ENCODE data around the gene ATG13. TPM values are rescaled to one million over a fixed set of nuclear protein-coding genes. Genes with fewer than 3 reads are reported as not detected.

Gene ATG13
- total RNA-seq, 2 donors from 2014 or later = 36.8 to 76.8 TPM

DNA sequence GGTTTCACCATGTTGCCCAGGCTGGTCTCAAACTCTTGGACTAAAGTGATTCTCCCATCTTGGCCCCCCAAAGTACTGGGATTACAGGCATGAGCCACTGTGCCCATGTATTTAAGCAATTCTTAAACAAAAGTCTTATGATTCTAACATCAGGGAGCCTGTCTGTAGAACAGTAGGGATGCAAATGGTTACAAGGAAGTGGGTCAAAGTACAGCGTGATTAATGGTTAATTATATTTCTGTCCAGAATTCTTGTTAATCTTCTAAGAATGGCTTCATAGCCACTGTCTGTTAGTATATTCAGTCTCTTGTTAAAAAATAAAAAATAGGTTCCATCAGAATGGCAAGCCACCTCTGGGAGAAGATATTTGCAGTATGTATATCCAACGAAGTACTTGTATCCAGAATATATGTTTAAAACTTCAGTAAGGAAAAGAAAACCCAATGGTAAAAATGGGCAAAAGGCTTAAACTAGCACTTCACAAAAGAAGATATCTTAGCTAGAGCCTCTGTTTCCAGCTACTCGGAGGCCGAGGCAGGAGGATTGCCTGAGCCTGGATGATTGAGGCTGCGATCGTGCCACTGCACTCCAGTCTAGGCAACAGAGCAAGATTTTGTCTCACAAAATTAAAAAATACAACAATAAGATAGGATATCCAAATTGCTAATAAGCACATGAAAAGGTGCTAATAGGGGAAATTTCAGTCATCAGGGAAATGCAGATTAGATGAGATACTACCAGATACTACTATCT, 22.9 kb downstream of the ATG13 start:
- no peak overlapping the region for H3K4me3 ChIP-seq
- H3K9me3 ChIP-seq = no peaks in the 10 kb centered on the region
- intact Hi-C loops (cut with DNase I) = no loop called here
- H3K36me3 ChIP-seq (replicated peaks in 1 of 2; ENCODE audit: insufficient read depth in 1 of 2, low read depth in 2 of 2) = peaks cover 0 to 11% of the 10 kb centered on the region in 2 donors
- TF ChIP-seq POLR2A (IDR thresholded peaks at IDR 0.05) = no peak
- TF ChIP-seq, protein P1, sequence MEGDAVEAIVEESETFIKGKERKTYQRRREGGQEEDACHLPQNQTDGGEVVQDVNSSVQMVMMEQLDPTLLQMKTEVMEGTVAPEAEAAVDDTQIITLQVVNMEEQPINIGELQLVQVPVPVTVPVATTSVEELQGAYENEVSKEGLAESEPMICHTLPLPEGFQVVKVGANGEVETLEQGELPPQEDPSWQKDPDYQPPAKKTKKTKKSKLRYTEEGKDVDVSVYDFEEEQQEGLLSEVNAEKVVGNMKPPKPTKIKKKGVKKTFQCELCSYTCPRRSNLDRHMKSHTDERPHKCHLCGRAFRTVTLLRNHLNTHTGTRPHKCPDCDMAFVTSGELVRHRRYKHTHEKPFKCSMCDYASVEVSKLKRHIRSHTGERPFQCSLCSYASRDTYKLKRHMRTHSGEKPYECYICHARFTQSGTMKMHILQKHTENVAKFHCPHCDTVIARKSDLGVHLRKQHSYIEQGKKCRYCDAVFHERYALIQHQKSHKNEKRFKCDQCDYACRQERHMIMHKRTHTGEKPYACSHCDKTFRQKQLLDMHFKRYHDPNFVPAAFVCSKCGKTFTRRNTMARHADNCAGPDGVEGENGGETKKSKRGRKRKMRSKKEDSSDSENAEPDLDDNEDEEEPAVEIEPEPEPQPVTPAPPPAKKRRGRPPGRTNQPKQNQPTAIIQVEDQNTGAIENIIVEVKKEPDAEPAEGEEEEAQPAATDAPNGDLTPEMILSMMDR (IDR thresholded peaks at IDR 0.05) = no peak
- DNase-seq (no peak), ATAC-seq (no peak)
- H3K27ac ChIP-seq = peak overlapping the region in 1 of 4 donors; percentile 47
- 79 to 90% methylated on average over 6 of the region's 6 CpGs for WGBS, 2 donors
- peaks cover 5% of the 10 kb centered on the region for H3K4me1 ChIP-seq
- no peaks in the 10 kb centered on the region for H3K27me3 ChIP-seq

GRCh38 chr11:46641639-46642038, 24.3 kb downstream of the ATG13 start:
- Histone ChIP-seq H3K36me3 (replicated peaks in 1 of 2; ENCODE audit: insufficient read depth in 1 of 2, low read depth in 2 of 2) (peaks cover 0 to 17% of the 10 kb centered on the region in 2 donors), H3K27me3 (no peaks in the 10 kb centered on the region), H3K4me3 (no peak overlapping the region), H3K27ac (no peak overlapping the region), H3K4me1 (peaks cover 5% of the 10 kb centered on the region), H3K9me3 (no peaks in the 10 kb centered on the region)
- no peak for TF ChIP-seq POLR2A (IDR thresholded peaks at IDR 0.05)
- TF ChIP-seq, protein P1 (IDR thresholded peaks at IDR 0.05) = no peak
- intact Hi-C loops (cut with DNase I) = no loop called here
- 80 to 81% methylated on average over 3 of the region's 3 CpGs for WGBS, 2 donors
- DNase-seq (no peak), ATAC-seq (no peak)

GRCh38 chr11:46642627-46643335, 25.4 kb downstream of the ATG13 start:
- Histone ChIP-seq H3K4me3 (no peak overlapping the region), H3K4me1 (peaks cover 5% of the 10 kb centered on the region), H3K9me3 (no peaks in the 10 kb centered on the region), H3K27ac (no peak overlapping the region), H3K27me3 (no peaks in the 10 kb centered on the region), H3K36me3 (replicated peaks in 1 of 2; ENCODE audit: insufficient read depth in 1 of 2, low read depth in 2 of 2) (peaks cover 0 to 23% of the 10 kb centered on the region in 2 donors)
- DNase-seq = no peak
- intact Hi-C loops (cut with DNase I) = no loop called here
- 87 to 97% methylated on average over 8 of the region's 8 CpGs for WGBS, 2 donors
- no peak for ATAC-seq
- TF ChIP-seq, protein P1 (IDR thresholded peaks at IDR 0.05) = no peak
- no peak for TF ChIP-seq POLR2A (IDR thresholded peaks at IDR 0.05)

DNA sequence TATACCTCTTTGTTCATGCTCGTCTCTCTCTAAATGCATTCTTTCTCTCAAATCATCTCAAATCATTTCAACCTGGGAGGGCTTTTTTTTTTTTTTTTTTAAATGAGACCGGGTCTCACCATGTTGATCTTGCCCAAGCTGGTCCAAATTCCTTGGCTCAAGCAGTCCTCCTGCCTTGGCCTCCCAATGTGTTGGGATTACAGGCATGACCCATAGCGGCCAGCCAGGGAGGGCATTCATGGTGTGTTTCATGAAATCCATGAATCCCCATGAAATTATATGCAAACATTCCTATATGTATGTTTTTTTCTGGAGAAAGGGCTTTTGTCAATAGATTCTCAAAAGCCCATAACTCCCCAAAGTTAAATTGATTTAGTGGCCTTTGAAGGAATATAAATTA, 26.2 kb downstream of the ATG13 start:
- Histone ChIP-seq H3K36me3 (replicated peaks in 1 of 2; ENCODE audit: insufficient read depth in 1 of 2, low read depth in 2 of 2) (peaks cover 0 to 23% of the 10 kb centered on the region in 2 donors), H3K9me3 (no peaks in the 10 kb centered on the region), H3K4me3 (no peak overlapping the region), H3K27me3 (no peaks in the 10 kb centered on the region), H3K4me1 (peaks cover 5% of the 10 kb centered on the region), H3K27ac (no peak overlapping the region)
- intact Hi-C loops (cut with DNase I) = no loop called here
- DNase-seq = no peak
- TF ChIP-seq, protein P1 (IDR thresholded peaks at IDR 0.05) = no peak
- TF ChIP-seq POLR2A (IDR thresholded peaks at IDR 0.05) = no peak
- 98% methylated on average over 3 of the region's 3 CpGs for WGBS, 2 donors
- ATAC-seq = no peak
